ENCODE results near the gene FAM117A. TPM values are rescaled to one million over a fixed set of nuclear protein-coding genes. Genes with fewer than 3 reads are reported as not detected.

The FAM117A gene
- total RNA-seq, 4 donors from 2014 or later, result 13.3 to 33.0 (median 24.8) TPM

DNA sequence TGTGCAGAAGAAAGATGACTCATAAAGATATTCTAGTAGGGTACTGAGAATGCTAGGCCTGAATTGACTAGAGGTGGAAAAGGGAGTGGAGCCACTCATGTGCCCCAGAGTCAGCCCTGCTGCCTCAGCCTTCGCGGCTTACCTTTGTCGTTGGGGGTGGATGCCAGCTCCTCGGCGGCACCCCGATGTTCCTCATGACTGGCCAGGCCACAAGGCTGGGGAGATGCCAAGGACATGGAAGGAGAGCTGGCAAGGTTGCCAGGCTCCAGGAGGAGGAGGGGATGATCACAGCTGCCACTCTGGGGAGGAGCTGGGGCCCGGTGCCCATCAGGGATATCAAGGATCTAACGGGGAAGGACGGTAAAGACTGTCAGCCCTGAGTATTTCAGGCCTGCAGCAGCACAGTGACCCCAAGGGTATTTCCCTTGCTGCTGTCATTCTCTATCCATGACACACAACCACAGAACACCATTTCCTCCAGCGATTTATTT, 46.5 kb downstream of the FAM117A start:
- H3K9me3 ChIP-seq, result no peaks in the 10 kb centered on the region
- peaks cover 17 to 91% (median 80%) of the 10 kb centered on the region in 4 donors for H3K36me3 ChIP-seq
- no peaks in the 10 kb centered on the region for H3K27me3 ChIP-seq
- H3K4me1 ChIP-seq, result peaks cover 16 to 60% (median 49%) of the 10 kb centered on the region in 4 donors
- no peak for TF ChIP-seq EP300 (IDR thresholded peaks at IDR 0.05)
- TF ChIP-seq, protein P1, sequence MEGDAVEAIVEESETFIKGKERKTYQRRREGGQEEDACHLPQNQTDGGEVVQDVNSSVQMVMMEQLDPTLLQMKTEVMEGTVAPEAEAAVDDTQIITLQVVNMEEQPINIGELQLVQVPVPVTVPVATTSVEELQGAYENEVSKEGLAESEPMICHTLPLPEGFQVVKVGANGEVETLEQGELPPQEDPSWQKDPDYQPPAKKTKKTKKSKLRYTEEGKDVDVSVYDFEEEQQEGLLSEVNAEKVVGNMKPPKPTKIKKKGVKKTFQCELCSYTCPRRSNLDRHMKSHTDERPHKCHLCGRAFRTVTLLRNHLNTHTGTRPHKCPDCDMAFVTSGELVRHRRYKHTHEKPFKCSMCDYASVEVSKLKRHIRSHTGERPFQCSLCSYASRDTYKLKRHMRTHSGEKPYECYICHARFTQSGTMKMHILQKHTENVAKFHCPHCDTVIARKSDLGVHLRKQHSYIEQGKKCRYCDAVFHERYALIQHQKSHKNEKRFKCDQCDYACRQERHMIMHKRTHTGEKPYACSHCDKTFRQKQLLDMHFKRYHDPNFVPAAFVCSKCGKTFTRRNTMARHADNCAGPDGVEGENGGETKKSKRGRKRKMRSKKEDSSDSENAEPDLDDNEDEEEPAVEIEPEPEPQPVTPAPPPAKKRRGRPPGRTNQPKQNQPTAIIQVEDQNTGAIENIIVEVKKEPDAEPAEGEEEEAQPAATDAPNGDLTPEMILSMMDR (IDR thresholded peaks at IDR 0.05), result no peak
- no peak for TF ChIP-seq POLR2AphosphoS5 (IDR thresholded peaks at IDR 0.05)
- no peak for TF ChIP-seq POLR2A (IDR thresholded peaks at IDR 0.05; ENCODE audit: low read depth)
- no peak overlapping the region for H3K4me3 ChIP-seq
- peak overlapping the region; percentile 38 to 72 (median 58) for H3K27ac ChIP-seq (replicated peaks in 1 of 4)
- 64% methylated on average over 10 of the region's 10 CpGs for WGBS
- intact Hi-C loops (cut with DNase I), result no loop called here
- DNase-seq (ENCODE audit: extremely low spot score), result no peak

DNA sequence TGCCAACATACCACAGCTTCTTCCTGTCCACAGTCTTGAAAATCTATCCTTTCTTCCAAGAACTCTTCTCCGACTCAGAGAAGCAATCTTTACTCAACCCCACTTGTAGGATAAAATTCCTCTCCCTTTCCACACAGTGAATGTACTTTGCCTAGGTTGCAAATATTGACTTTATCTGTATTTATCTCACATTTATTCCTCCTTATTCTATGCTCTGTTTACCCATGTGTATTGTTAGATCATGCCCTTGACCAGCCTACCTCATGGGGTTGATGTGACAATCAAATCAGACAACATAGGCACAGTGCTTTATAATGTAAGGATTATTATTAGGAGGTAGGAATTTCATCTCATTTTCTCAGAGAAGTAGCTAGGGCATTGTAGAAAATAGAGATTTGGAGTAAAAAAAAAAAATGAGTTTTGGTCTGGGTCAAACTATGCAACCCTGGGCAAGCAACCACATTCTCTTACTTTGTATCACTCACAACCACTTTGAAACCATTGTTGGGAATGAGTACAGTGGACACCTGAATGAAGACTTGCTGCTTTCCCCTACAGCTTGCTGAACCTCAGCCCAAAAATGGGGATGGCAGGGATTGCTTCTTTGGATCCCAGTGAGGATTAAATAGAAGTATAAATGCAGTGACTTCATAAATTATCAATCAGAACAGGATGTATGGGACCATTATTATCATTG, 47.1 kb downstream of the FAM117A start:
- TF ChIP-seq POLR2A (IDR thresholded peaks at IDR 0.05; ENCODE audit: low read depth), result no peak
- no peak for TF ChIP-seq EP300 (IDR thresholded peaks at IDR 0.05)
- no peak for TF ChIP-seq POLR2AphosphoS5 (IDR thresholded peaks at IDR 0.05)
- TF ChIP-seq, protein P1 (IDR thresholded peaks at IDR 0.05), result no peak
- H3K4me3 ChIP-seq, result no peak overlapping the region
- H3K27ac ChIP-seq (replicated peaks in 1 of 4), result peak overlapping the region; percentile 49 to 72 (median 60)
- H3K27me3 ChIP-seq, result no peaks in the 10 kb centered on the region
- whole genome bisulfite sequencing, result 72% methylated on average over 1 of the region's 1 CpG
- no peaks in the 10 kb centered on the region for H3K9me3 ChIP-seq
- H3K36me3 ChIP-seq, result peaks cover 17 to 92% (median 79%) of the 10 kb centered on the region in 4 donors
- intact Hi-C loops (cut with DNase I), result no loop called here
- peaks cover 11 to 54% (median 43%) of the 10 kb centered on the region in 4 donors for H3K4me1 ChIP-seq
- no peak for DNase-seq (ENCODE audit: extremely low spot score)

DNA sequence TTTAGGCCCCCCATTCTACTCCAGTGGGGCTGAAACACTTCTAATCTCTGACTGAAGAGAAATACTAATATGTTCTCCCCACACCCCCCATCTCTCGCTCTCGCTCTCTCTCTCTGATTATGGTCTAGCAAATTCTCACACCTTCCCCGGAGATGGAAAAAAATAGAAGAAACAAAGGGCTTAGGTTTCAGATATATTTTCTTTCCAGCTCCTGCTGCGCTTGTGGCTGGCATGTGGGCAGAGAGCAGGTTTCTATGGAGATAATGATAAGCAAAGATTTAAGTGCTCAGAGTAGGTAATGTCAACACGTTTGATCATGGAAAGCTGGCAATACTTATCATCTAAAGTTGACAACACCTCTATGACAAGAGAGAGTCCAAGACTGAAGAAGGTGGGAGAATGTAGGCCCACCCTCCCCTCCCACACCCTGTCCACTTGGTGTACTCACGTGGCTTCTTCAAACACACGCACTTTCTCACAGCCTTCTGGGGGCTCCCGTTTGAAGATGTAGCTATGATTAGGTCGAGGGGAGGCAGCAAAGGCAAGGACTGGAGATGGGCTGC, 48.1 kb downstream of the FAM117A start:
- Histone ChIP-seq H3K27ac (replicated peaks in 1 of 4) (peak overlapping the region; percentile 49 to 72 (median 60)), H3K36me3 (peaks cover 17 to 95% (median 82%) of the 10 kb centered on the region in 4 donors), H3K4me1 (peaks cover 11 to 46% (median 36%) of the 10 kb centered on the region in 4 donors), H3K4me3 (no peak overlapping the region), H3K27me3 (no peaks in the 10 kb centered on the region), H3K9me3 (no peaks in the 10 kb centered on the region)
- TF ChIP-seq EP300 (IDR thresholded peaks at IDR 0.05), result no peak
- TF ChIP-seq POLR2AphosphoS5 (IDR thresholded peaks at IDR 0.05), result no peak
- TF ChIP-seq POLR2A (IDR thresholded peaks at IDR 0.05; ENCODE audit: low read depth), result no peak
- TF ChIP-seq, protein P1 (IDR thresholded peaks at IDR 0.05), result no peak
- WGBS, result 64% methylated on average over 9 of the region's 9 CpGs
- no peak for DNase-seq (ENCODE audit: extremely low spot score)
- intact Hi-C loops (cut with DNase I), result no loop called here

DNA sequence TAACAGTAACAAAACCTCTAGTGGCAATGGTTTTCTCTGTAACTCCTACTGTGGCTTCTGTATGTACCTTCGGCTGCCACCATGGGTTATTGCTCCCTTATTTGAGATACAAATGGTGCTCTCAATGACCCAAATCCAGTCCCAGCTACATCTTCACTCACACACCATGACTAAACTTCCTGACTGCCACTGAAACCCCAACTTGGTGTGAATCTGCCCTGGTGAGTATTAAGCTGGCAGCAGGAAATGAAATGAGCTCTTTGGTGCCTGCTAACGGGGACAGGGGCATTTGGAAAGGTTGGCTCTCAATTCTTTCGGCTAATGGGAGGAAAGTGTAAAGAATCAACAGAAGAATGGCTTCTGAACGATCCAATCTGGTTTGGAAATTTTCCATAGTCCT, 48.7 kb downstream of the FAM117A start:
- peaks cover 17 to 98% (median 83%) of the 10 kb centered on the region in 4 donors for H3K36me3 ChIP-seq
- intact Hi-C loops (cut with DNase I), result no loop called here
- 74% methylated on average over 4 of the region's 4 CpGs for WGBS
- no peak overlapping the region for H3K4me3 ChIP-seq
- peak overlapping the region; percentile 49 to 72 (median 60) for H3K27ac ChIP-seq (replicated peaks in 1 of 4)
- no peak for DNase-seq (ENCODE audit: extremely low spot score)
- TF ChIP-seq POLR2AphosphoS5 (IDR thresholded peaks at IDR 0.05), result no peak
- TF ChIP-seq POLR2A (IDR thresholded peaks at IDR 0.05; ENCODE audit: low read depth), result no peak
- no peak for TF ChIP-seq EP300 (IDR thresholded peaks at IDR 0.05)
- TF ChIP-seq, protein P1 (IDR thresholded peaks at IDR 0.05), result no peak
- peaks cover 11 to 40% (median 30%) of the 10 kb centered on the region in 4 donors for H3K4me1 ChIP-seq
- no peaks in the 10 kb centered on the region for H3K9me3 ChIP-seq
- H3K27me3 ChIP-seq, result no peaks in the 10 kb centered on the region

Data from esophagus muscularis mucosa (tissue), 4 donors.